Tibial artery (tissue), 4 donors: ENCODE measurements around the gene CEBPG.

Experiments used
- DNase-seq, 2 donors: peaks; one replicate each; pipeline ENCODE4 v3.0.0-alpha.2; 2019
- H3K27ac ChIP-seq, 2 donors: fragments of 200-600 bp; sonication (generic) in 1 of 2; 1 replicate in 1 of 2; 2 replicates in 1 of 2; pipeline ENCODE4 v1.5.1; 2018 to 2019; ENCODE audit warnings: mild to moderate bottlenecking in 1 of 2
- H3K27me3 ChIP-seq, 2 donors: fragments of 200-600 bp; sonication (generic) in 1 of 2; one replicate each; pipeline versions ENCODE4 v1.5.1 to v1.6.0; 2016 to 2019
- H3K36me3 ChIP-seq, 3 donors: fragments of 200-600 bp; sonication (generic) in 2 of 3; one replicate each; pipeline ENCODE4 v1.5.1; 2016 to 2019; ENCODE audit warnings: mild to moderate bottlenecking in 2 of 3
- H3K4me1 ChIP-seq, 4 donors: fragments of 200-600 bp; sonication (generic) in 2 of 4; 1 replicate in 3 of 4; 2 replicates in 1 of 4; pipeline ENCODE4 v1.5.1; 2016 to 2019
- H3K4me3 ChIP-seq, 2 donors: fragments of 200-600 bp; sonication (generic) in 1 of 2; 1 replicate in 1 of 2; 2 replicates in 1 of 2; pipeline ENCODE4 v1.5.1; 2018 to 2019; ENCODE audit warnings: mild to moderate bottlenecking in 2 of 2
- H3K9me3 ChIP-seq, 3 donors: fragments of 200-600 bp; sonication (generic) in 1 of 3; one replicate each; pipeline ENCODE4 v1.5.1; 2016 to 2019
- CTCF ChIP-seq, 2 experiments: fragments of 200-600 bp in 1 of 2; fragments of 450-650 bp in 1 of 2; IDR thresholded peaks; one replicate each; pipeline ENCODE4 v1.5.1; 2017 to 2019; ENCODE audit warnings: antibody characterized with exemption in 2 of 2, mild to moderate bottlenecking in 1 of 2, moderate library complexity in 1 of 2
- intact Hi-C: fragments of 100-400 bp; cut with DNase I; formaldehyde crosslinking; loops from one replicate; pipeline ENCODE4 v1.15.0; 2023; ENCODE audit warnings: low total_unique reads

Gene CEBPG

DNA sequence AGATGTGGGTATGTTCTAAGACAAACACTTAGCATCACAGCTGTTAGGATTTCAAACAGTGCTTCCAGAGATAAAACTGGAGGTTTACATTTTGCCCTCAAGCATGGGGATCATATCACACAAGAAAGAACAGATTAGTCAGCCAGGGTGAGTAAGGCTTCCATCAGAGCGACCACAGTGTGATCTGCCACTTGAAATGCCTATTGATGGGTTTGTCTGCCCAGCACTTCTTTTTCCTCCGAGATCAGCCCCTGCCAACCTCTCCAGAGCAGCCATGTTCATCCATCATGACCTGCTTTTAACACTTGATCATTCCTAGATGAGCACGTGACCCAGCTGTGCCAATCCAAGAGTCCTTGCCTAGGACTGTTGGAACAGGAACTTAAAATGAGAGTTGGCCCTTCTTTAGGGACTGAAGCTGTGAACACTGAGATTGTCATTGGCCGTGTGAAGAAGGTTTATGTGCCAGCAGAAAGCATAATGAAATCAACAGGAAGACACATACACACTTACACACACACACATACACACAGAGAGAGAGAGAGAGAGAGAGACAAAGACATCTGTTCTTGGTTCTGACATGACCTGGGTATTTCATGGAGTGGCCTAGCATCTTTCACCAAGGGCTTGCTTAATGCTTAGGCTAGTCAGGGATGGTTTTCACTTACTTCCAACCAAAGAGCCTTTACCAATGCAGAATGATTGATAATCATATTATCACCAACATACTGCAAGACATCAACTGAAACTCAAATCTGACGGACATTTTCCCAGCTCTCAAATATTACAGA is 5.2 kb upstream of the CEBPG start:
- Histone ChIP-seq H3K9me3 (no peaks in the 10 kb centered on the region), H3K27me3 (no peaks in the 10 kb centered on the region), H3K36me3 (no peaks in the 10 kb centered on the region), H3K4me3 (no peak overlapping the region), H3K4me1 (peaks cover 0 to 4% (median 2%) of the 10 kb centered on the region in 4 donors), H3K27ac (no peak overlapping the region)
- intact Hi-C loops = no loop called here
- TF ChIP-seq CTCF (IDR thresholded peaks at IDR 0.05) = no peak
- DNase-seq = no peak

GRCh38 chr19:33370783-33371182 is 2.7 kb upstream of the CEBPG start:
- Histone ChIP-seq H3K27me3 (no peaks in the 10 kb centered on the region), H3K4me3 (no peak overlapping the region), H3K27ac (no peak overlapping the region), H3K36me3 (no peaks in the 10 kb centered on the region), H3K9me3 (no peaks in the 10 kb centered on the region), H3K4me1 (peaks cover 0 to 18% (median 8%) of the 10 kb centered on the region in 4 donors)
- no peak for DNase-seq
- TF ChIP-seq CTCF (IDR thresholded peaks at IDR 0.05) = no peak
- intact Hi-C loops = no loop called here

DNA sequence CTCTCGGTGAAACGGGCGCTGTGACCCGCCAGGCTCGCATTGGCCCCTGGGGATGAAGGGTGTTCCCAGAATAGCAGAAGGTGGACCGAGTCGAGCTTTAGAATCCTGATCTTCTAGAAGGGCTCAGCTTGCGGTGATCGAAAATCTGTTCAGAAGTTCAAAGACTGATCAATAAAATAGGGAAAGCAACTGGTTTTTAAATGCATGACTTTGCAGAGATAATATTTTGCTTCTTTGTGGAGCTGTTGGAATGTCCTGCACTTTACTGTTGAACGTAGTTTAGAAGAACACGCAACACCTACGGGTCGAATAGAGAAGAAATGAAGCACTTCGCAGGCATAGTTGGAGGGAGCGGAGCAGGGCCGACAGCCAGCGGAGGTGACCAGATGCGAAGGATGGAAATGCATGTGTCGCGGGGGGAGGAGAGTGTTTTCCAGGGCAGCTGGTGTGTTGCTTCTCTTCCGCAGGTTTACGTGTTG is 766 bp downstream of the CEBPG start:
- H3K27me3 ChIP-seq = no peaks in the 10 kb centered on the region
- H3K4me1 ChIP-seq = peaks cover 0 to 37% (median 16%) of the 10 kb centered on the region in 4 donors
- H3K9me3 ChIP-seq = no peaks in the 10 kb centered on the region
- peak overlapping the region; percentile 92 to 95 for H3K27ac ChIP-seq
- no peak for DNase-seq
- intact Hi-C loops = no loop called here
- peak overlapping the region; percentile 76 to 83 for H3K4me3 ChIP-seq
- peaks cover 0 to 4% (median 0%) of the 10 kb centered on the region in 3 donors for H3K36me3 ChIP-seq
- no peak for TF ChIP-seq CTCF (IDR thresholded peaks at IDR 0.05)

GRCh38 chr19:33375156-33375836 is 1.8 kb downstream of the CEBPG start:
- H3K27ac ChIP-seq = peak overlapping the region in 1 of 2 donors; percentile 4
- H3K36me3 ChIP-seq = peaks cover 0 to 9% (median 0%) of the 10 kb centered on the region in 3 donors
- H3K4me3 ChIP-seq = peak overlapping the region; percentile 76 to 83
- intact Hi-C loops = no loop called here
- H3K4me1 ChIP-seq = peaks cover 0 to 37% (median 16%) of the 10 kb centered on the region in 4 donors
- TF ChIP-seq CTCF (IDR thresholded peaks at IDR 0.05) = no peak
- H3K9me3 ChIP-seq = no peaks in the 10 kb centered on the region
- DNase-seq = no peak
- no peaks in the 10 kb centered on the region for H3K27me3 ChIP-seq

DNA sequence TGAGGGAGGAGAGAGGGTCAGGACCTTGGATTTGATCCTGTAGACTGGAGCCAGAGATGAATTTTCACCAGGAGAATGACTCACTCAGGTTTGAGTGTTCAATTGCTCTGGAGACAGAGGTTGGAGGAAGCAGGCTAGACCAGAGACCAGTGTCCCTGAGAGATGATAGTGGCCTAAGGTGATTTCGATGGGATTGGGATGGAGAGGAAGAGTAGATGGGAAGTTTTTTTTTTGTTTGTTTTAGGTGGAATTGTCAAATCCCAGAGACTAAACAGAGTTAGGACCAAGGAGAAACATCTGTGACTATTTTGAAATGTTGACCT is 2.3 kb downstream of the CEBPG start:
- Histone ChIP-seq H3K27me3 (no peaks in the 10 kb centered on the region), H3K27ac (peak overlapping the region in 1 of 2 donors; percentile 4), H3K9me3 (no peaks in the 10 kb centered on the region), H3K4me1 (peaks cover 0 to 37% (median 16%) of the 10 kb centered on the region in 4 donors), H3K36me3 (peaks cover 0 to 9% (median 0%) of the 10 kb centered on the region in 3 donors), H3K4me3 (no peak overlapping the region)
- TF ChIP-seq CTCF (IDR thresholded peaks at IDR 0.05) = no peak
- DNase-seq = no peak
- intact Hi-C loops = no loop called here
